Stimulated activated CD4-positive, alpha-beta T cell treated with anti-CD3 and anti-CD28 coated beads, TNF-alpha, amount 100 ng/mL, for 24 hours (primary cell): ENCODE results near the gene PAN3.
"Not testable (repeated sequence)": the region's sequence is repeated elsewhere in the genome, so short reads cannot be mapped to it uniquely, and the experiment has no call there.

Experiments
- DNase-seq, 3 experiments: peaks; one replicate each; pipeline ENCODE4 v3.0.0-alpha.2; 2020; ENCODE audit warnings: low read depth in 3 of 3

PAN3 gene, protein sequence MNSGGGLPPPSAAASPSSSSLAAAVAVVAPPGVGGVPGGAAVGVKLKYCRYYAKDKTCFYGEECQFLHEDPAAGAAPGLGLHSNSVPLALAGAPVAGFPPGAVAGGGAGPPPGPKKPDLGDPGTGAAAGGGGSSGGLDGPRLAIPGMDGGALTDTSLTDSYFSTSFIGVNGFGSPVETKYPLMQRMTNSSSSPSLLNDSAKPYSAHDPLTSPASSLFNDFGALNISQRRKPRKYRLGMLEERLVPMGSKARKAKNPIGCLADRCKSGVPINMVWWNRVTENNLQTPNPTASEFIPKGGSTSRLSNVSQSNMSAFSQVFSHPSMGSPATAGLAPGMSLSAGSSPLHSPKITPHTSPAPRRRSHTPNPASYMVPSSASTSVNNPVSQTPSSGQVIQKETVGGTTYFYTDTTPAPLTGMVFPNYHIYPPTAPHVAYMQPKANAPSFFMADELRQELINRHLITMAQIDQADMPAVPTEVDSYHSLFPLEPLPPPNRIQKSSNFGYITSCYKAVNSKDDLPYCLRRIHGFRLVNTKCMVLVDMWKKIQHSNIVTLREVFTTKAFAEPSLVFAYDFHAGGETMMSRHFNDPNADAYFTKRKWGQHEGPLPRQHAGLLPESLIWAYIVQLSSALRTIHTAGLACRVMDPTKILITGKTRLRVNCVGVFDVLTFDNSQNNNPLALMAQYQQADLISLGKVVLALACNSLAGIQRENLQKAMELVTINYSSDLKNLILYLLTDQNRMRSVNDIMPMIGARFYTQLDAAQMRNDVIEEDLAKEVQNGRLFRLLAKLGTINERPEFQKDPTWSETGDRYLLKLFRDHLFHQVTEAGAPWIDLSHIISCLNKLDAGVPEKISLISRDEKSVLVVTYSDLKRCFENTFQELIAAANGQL

DNA sequence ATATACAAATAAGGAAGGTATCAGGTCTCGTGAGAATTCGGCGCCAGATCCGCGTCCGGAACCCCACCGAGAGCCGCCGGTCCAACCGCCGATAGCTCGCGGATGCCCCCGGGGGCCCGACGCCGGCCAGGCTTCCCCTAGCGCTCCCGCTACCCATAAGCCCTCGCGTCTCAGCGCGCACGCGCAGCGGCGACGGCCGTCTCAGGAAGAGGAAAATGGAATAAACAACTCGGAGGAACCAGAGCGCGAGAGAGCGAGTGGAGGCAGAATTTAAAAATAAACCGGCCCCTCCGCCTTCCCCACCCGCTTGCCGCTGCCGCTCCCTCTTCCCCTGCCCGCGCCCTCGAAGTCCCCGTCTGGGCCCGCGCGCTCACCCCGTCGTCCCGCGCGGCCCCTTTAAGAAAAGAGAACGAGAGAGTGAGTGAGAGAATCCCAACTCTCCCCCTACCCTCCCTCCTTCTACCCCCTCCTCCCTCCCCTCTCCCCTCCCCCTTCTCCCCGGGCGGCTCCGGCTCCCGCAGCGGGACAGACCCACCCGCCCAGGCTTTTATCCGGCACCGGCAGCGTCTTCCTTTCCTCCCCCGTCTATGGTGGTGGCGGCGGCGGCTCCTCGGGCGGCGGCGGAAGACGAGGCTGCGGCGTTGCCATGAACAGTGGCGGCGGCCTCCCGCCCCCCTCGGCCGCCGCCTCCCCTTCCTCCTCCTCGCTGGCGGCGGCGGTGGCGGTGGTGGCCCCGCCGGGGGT lies at the start of gene PAN3:
PAN3 (plus strand) TSS at position 534 of the 744 bp plus-strand sequence; CDS start at position 647, 113 bp downstream.
- DNase-seq, result peak; percentile 83 to 88 (median 86)

- no peak for DNase-seq
Measured at GRCh38 chr13:28089065-28089464, 49.3 kb upstream of the PAN3 start.

DNA sequence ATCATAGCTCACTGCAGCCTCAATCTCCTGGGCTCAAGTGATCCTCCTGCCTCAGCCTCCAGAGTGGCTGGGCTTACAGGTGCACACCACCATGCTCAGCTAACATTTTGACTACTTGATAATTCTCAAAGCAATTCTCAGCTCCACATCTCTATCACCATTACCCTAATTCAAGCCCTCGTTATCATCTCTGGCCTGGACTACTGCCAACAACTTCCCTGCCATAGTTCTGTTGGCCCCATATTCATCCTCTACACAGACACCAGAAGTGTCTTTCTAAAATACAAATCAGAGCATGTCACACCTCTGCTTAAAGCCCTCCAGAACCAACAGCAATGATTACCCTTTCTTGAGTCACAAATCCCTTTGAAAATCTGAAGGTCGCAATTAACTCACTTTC lies 45.9 kb upstream of the PAN3 start:
- DNase-seq, result no peak

DNA sequence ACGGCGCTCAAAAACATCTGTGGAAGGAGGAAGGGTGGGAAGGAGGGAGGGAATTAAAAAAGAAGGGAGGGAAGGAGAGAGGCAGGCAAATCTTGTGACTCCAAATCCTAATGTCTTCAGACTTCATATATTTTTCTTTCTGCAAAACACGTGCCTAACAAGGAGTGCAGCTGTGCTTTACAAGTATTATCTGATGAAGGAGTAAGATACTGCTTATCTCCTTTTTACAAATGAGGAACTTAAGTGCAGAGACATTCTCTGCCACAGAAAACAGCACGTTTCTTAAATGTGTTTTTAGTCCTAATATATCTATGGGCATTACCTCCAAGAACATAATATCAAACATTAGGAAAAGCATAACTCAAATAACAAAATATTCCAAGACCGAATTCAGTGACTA lies 44.5 kb upstream of the PAN3 start:
- DNase-seq, result no peak

DNA sequence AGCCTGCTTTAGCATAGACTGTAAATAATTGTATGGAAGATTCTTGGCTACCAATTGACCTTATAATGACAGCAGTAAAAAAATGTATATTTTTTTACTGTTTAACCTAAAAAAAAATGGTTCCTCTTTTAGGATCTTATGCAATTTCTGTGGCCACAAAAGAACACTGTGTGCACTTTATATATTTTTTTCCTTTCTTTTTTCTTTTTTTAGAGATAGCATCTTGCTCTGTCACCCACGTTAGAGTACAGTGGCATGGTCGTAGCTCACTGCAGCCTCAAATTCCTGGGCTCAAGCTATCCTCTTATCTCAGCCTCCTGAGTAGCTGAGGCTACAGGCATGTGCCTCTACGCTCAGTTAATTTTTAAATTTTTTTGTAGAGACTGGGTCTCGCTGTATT lies 44.0 kb upstream of the PAN3 start:
- DNase-seq, result no peak

DNA sequence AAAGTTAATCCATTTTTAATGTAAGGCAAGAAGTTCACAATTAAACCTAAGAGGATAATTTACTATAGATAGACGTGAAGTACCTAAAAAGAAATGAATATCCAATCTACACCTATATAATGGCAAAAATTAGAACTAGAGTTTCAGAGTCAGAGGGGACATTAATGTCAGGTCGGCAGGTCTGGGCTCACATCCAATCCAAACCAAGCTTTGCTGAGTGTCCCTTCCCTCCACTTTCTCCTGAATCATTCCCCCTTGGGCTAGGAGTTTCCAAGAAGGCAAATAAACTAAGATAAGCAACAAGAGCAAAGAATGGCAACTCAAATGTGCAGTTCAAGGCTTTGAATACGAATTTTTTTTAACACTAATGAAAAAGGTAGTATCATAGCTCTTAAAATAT lies 40.8 kb upstream of the PAN3 start:
- no peak for DNase-seq

DNA sequence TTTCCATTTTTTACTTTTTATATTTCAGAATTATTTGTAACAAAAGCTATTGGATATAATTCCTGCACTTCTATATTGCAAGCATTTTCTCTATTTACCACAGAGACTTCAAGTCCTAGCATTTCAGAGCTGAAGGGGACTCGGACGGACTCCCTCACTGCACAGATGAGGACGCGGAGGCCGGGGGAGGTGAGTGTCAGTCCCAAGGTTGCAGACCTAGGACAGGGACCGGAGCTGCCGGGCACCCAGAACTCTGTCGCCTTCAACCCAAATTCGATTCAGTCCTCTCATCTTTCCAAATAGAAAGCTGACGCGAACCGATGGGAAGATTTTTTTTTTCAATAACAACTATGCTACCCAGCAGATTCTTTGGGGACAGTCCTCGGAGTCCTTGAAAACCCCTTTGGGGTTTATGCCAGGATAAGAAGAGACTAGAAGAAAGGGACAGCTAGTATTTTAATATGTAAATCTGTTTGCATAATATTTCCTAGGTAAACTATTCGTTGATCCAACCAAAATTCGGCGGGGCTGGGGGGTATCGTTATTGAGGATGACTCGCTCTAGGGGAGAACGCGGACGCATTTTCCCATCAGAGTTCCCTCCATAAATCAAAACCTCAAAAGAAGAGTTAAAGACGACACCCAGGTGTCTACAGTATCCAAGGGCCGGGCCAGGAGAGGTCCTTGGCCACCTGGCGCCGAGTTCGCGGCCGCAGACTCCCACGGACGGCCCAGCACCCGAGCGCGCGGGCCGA lies 38.8 kb upstream of the PAN3 start:
- DNase-seq, result no peak

DNA sequence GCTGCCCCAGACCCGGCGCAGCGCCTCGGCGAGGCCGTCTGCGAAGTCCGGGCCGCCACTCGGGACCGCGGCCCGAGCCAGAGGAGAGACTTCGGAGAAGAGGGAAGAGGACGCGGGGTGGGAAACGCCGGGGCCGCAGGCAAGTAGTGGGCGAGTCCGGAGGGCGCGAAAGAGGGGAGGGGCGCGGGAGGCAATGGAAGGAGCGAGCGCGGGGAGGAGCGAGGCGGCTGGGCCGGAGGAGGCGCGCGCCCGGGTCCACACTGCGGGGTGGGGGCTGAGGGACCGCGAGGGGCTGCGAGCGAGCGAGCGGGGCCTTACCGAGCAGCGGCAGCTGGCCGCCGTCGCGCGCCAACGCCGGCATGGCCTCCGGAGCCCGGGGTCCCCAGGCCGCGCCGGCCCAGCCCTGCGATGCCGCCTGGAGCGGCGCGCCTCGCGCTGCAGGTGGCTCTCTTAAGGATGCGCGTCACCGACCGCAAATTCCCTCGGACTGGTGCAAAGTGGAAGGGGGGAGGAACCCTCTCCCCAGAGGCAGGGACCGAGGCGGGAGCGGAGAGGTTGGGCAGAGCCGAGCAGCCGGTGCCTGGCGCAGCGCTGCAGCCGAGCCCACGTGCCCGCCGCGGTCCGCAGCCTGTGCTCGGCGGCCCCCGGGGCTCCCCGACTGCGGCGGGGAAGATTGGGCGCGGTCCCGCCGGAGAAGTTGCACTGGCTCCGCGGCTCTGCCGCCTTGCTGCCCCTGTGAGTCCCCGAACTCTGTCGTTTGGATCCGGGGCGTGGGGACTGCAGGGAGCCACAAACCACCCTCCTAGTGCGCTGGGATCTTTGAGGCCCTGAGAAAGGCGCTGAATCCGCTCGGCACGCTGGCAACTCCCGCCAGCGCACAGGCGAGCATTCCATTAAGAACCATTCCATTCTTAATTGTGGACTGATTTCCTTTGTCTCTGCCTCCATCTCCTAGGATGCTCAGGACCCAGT lies 37.9 kb upstream of the PAN3 start, which contains the start of gene FLT3:
FLT3 (minus strand) TSS at position 427 of the 972 bp plus-strand sequence; CDS start at position 361, 66 bp downstream.
- peak in 1 of 3 experiments; percentile 60 for DNase-seq

- not testable (repeated sequence) for DNase-seq
Measured at GRCh38 chr13:28101886-28102285, 36.5 kb upstream of the PAN3 start.

GRCh38 chr13:28106976-28107375 lies 31.4 kb upstream of the PAN3 start:
- DNase-seq, result no peak

- no peak for DNase-seq
Measured at GRCh38 chr13:28110414-28110813, 27.9 kb upstream of the PAN3 start.

DNA sequence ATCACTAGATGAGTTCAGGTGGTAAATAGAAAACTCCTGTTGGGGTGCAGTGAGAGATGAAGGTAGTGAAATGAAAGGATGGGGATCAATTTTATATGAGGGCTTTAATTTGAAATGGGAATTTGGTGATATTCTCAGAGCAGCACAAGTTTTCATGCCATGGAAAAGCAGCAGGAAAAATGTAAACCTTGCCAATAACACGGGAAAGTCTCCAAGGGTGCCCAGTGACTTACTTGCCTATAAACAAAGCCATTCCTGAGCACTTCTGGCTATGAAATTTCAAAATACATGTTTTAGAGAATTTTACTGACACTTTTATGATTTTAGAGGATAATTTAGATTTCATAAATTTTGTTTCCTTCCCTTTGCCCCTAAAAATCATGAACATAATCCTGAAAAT lies 21.6 kb upstream of the PAN3 start:
- DNase-seq, result no peak

GRCh38 chr13:28117689-28118377 lies 20.5 kb upstream of the PAN3 start:
- DNase-seq, result no peak

GRCh38 chr13:28120317-28120716 lies 18.0 kb upstream of the PAN3 start:
- no peak for DNase-seq

GRCh38 chr13:28121224-28121623 lies 17.1 kb upstream of the PAN3 start:
- no peak for DNase-seq

DNA sequence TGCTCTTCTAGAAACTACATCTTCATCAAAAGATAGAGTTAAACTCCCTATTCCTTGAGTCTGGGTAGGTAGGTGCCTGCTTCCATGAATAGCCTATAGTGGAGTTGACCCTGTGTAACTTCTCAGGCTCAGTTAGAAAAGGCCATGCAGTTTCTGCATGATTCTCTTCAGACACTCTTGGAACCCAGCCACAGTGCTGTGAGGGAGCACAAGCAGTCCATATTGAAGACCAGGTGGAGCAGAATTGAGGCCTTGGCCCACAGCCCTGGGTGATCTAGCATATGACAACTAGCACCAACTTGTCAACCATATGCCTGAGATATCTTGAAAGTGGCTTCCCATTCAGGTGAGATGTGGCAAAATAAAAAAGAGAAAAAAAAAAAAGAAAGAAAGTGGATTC lies 10.3 kb upstream of the PAN3 start:
- no peak for DNase-seq

DNA sequence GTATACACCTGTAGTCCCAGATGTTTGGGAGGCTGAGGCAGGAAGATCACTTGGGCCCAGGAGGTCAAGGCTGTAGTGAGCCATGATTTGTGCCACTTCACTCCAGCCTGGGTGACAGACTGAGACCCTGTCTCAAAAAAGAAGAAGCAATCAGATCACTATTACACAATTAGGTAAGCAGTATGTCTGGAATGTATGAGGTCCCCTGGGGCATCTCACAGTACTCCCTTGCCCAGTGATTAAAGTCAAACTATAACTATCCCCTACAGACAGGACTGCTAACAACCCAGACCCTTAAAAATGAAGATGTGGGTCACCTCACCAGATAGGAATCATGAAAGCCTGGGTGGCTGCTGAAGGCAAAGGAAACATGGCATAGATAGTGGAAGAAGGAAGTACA lies 9.4 kb upstream of the PAN3 start:
- DNase-seq, result no peak

DNA sequence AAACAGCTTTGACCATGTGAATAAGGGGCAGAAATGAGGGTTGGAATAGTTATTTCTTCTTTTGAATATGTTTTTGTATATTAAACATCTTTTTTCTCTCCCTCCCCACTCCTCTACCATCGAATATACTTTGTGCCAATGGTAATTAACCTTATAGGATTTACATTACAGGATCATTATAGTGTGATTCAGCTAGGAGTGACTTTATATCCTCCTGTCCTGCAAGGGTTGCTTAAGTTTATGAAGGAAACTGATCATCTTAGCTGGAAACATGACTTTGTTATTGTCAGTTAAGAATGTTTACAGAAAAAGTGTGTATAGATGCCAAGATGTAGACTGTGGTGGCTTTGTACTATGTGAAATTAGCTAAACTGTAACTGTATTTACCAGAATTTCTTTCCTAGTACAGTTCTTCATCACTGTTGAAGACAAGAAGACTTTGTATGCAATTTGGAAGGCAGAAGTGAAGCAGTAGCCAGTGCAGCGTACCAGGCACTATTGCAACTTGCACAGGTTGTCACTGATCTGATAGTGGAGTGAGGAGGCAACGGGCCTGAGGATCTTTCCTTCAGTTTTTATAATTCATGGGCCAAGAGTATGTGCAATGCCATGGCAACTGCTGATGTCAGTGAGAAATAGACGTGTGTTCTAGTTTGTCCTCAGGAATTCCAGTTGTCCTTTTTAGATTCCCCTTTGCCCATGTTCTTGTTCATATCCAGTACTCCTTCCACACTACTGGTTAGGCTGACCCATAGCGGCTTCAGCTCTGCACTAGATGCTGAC lies 8.2 kb upstream of the PAN3 start:
- no peak for DNase-seq

- DNase-seq, result no peak
Measured at GRCh38 chr13:28131646-28132045, 6.7 kb upstream of the PAN3 start.
